ENCODE data around the gene ARHGAP10. TPM values are rescaled to one million over a fixed set of nuclear protein-coding genes. Genes with fewer than 3 reads are reported as not detected.

ARHGAP10 gene, protein sequence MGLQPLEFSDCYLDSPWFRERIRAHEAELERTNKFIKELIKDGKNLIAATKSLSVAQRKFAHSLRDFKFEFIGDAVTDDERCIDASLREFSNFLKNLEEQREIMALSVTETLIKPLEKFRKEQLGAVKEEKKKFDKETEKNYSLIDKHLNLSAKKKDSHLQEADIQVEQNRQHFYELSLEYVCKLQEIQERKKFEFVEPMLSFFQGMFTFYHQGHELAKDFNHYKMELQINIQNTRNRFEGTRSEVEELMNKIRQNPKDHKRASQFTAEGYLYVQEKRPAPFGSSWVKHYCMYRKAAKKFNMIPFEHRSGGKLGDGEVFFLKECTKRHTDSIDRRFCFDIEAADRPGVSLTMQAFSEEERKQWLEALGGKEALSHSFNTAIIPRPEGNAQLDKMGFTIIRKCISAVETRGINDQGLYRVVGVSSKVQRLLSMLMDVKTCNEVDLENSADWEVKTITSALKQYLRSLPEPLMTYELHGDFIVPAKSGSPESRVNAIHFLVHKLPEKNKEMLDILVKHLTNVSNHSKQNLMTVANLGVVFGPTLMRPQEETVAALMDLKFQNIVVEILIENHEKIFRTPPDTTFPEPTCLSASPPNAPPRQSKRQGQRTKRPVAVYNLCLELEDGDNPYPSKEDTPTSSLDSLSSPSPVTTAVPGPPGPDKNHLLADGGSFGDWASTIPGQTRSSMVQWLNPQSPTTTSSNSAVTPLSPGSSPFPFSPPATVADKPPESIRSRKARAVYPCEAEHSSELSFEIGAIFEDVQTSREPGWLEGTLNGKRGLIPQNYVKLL
- polyA plus RNA-seq = 10 to 100 TPM in 2 of 3 donors, 1 to 10 TPM in 1; 9.0 to 33.5 (median 22.7) TPM

DNA sequence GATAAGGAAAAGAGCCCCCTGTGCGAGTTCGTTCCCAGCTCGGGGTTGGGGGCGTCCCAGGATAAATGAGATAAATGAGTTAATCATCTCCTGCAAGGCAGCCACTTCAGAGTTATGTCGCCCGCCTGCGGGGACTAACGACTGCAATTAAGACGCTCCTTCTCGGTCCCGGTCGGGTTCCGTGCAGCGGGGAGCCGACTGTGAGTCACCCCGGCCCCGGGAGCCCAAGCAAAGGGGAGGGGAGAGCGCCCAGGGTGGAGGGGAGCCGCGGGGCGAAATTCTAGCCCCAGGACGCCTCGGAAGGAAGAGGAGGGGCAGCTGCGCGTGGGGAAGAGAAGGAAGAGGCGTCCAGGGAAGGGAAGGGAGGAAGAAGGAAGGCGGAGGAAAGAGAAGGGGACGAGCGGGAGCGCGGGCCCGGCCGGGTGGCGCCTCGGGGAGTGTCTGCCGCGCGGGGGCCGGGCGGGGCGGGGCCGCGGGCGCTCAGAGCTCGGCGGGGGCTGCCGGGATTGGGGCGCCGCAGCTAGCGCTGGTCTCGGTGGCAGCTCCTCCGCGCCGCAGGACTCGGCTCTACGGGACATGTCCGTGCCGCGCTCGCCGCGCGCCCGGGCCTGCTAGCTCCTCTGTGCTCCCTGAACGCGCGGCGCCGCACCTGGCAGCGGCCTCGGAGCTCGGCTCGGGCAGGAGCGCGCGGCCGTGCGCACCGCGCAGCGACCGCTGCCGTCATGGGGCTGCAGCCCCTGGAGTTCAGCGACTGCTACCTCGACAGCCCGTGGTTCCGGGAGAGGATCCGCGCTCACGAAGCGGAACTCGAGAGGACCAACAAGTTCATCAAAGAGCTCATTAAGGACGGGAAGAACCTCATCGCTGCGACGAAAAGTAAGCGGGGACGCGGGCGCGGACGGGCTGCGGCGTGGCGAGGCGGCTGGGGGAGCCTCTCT, at the start of gene ARHGAP10:
Gene ARHGAP10 (plus strand): TSS at position 509 of the 938 bp plus-strand sequence. CDS start 214 bp downstream, at position 723.
- H3K27ac ChIP-seq (ENCODE audit: low read depth, low read length) = no peak within 1 kb of the TSS
- 0 to 1% (median 0%) methylated on average over 77 to 106 of the region's 106 CpGs for WGBS, 3 donors

GRCh38 chr4:147682755-147683154, 49.1 kb upstream of the ARHGAP10 start:
- H3K27ac ChIP-seq (ENCODE audit: low read depth, low read length) = no peak overlapping the region
- WGBS, 3 donors = 52 to 74% (median 71%) methylated on average over 3 of the region's 3 CpGs

DNA sequence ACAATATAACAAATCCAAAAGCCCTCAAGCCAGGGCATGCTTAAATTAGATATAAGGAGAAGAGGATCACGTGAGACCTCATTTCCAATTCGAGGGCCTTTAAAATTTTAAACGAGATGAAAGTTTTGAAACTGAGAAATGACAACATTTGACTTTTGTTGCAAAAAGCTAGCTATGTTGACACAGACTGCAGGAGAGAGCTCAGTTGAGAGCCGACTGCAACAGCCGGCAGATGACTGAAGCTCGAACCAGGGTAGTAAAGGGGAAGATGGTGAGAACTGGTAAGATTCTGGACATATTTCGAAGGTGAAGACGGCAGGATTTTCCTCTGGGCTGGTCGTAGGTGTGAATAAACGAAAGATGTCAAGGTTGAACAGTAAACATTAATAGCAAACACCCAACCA, 48.7 kb upstream of the ARHGAP10 start:
- 2 to 3% (median 2%) methylated on average over 10 of the region's 10 CpGs for WGBS, 3 donors

GRCh38 chr4:147683717-147684700, 47.9 kb upstream of the ARHGAP10 start, which contains the start of gene PRMT9:
Gene PRMT9 (minus strand): TSS chr4:147684163. CDS start chr4:147683987, 176 bp downstream.
- 0 to 1% (median 1%) methylated on average over 69 of the region's 69 CpGs for WGBS, 3 donors
- no peak within 1 kb of the TSS for H3K27ac ChIP-seq (ENCODE audit: low read depth, low read length)

More for the DNA sequence above, 48.7 kb upstream of the ARHGAP10 start:
- no peak overlapping the region for H3K27ac ChIP-seq (ENCODE audit: low read depth, low read length)

- H3K27ac ChIP-seq (ENCODE audit: low read depth, low read length) = no peak overlapping the region
- WGBS, 3 donors = 42 to 65% (median 44%) methylated on average over 4 of the region's 4 CpGs
These were observed 42.8 kb upstream of the ARHGAP10 start for GRCh38 chr4:147689067-147689466.

DNA sequence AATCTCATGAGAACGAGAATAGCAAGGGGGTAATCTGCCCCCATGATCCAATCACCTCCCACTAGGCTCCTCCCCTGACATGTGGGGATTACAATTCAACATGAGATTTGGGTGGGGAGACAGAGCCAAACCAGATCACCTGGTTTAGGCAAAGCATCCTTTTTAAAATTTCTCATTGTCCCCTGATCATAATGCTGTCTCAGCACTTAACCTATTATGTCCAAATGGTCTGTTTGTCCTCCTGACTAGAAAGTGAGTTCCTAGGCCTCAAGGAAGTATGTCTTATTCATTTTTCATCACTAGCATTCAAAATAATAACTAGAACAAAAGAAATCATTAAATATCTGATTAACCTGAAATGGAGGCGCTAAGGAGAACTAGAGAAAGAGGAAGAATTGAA, 40.1 kb upstream of the ARHGAP10 start:
- no peak overlapping the region for H3K27ac ChIP-seq (ENCODE audit: low read depth, low read length)
- WGBS, 3 donors = 85 to 92% (median 87%) methylated on average over 2 of the region's 2 CpGs

DNA sequence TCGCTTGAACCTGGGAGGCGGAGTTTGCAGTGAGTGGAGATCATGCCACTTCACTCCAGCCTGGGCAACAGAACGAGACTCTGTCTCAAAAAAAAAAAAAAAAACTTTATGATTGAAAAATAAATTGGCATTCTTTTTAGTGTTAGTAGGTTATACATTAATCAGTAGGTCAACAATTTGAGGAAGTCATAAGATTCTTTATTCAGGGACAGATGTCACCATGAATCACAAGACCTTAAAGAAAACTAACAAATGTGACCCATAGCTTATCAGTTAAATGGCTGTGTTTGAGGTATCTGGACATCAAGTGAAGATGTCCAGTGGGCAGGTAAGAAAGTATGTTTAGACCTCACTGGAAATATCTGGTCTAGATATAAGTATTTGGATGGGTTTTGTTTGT, 38.7 kb upstream of the ARHGAP10 start:
- no peak overlapping the region for H3K27ac ChIP-seq (ENCODE audit: low read depth, low read length)
- WGBS, 3 donors = 72 to 93% (median 77%) methylated on average over 3 of the region's 3 CpGs

- WGBS, 3 donors = 32 to 76% (median 75%) methylated on average over 1 of the region's 1 CpG
- H3K27ac ChIP-seq (ENCODE audit: low read depth, low read length) = no peak overlapping the region
These were observed 35.0 kb upstream of the ARHGAP10 start for GRCh38 chr4:147696866-147697265.

GRCh38 chr4:147704846-147705245, 27.0 kb upstream of the ARHGAP10 start:
- H3K27ac ChIP-seq (ENCODE audit: low read depth, low read length) = no peak overlapping the region
- 48 to 94% (median 83%) methylated on average over 1 of the region's 1 CpG for WGBS, 3 donors

DNA sequence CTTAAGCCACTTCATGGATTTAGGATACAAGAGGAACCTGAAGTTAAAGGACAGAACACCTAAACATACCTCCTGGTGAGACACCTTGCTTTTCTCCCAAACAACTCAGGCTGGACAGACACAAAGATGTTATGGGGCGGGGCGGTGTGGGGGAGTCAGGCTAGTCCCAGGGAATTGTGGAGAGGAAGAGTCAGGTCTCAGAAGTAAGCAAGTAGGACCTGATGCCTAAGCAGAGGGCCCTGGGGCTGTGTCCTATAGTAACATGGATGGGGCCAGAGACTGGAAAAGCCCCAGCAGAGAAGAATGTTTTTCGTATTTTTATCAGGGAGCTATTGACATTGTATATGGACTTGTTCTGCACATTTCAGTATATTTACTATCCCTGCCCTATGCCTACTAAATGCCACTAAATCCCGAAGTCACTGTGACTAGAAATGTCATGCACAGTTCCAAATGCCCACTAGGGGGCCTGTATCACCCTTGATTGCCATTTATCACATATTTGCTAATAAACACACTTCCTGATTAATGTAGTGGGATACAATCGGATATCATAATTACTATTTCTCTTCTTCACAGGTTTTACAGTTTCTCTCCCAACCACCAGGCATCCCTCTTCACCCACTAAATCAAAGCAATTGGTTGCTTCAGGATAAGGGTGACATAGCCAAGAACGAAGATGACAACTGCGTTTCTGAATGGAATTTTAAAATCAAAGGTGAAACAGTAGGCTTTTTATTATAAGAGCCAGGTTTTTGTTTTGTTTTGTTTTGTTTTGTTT, 23.8 kb upstream of the ARHGAP10 start:
- H3K27ac ChIP-seq (ENCODE audit: low read depth, low read length) = no peak overlapping the region
- WGBS, 3 donors = 30 to 43% (median 36%) methylated on average over 7 of the region's 7 CpGs

- no peak overlapping the region for H3K27ac ChIP-seq (ENCODE audit: low read depth, low read length)
- WGBS, 3 donors = 86 to 96% (median 95%) methylated on average over 5 of the region's 5 CpGs
These were observed 21.9 kb upstream of the ARHGAP10 start for GRCh38 chr4:147709999-147710398.

GRCh38 chr4:147714575-147715401, 17.1 kb upstream of the ARHGAP10 start:
- WGBS, 3 donors = 92 to 93% (median 92%) methylated on average over 8 of the region's 8 CpGs
- H3K27ac ChIP-seq (ENCODE audit: low read depth, low read length) = no peak overlapping the region

DNA sequence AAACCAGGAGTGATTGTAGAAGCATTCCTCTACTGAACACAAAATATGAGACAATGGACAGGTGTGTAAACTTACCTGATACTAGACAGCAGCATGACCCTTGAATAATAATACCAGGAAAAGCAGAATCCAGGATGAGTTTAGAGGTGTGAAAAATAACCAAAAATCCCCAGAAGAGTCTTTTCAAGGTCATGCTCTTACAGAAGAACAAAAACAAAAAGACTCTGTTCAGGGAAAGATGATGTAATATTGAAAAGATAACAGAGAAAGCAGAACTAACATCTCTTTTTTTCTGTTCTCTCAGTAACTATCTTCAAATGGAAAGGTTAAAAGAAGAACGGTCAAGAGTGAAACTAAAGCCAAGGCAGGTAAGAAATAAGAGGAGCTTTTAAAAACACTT, 14.0 kb upstream of the ARHGAP10 start:
- 42 to 71% (median 54%) methylated on average over 1 of the region's 1 CpG for WGBS, 3 donors
- no peak overlapping the region for H3K27ac ChIP-seq (ENCODE audit: low read depth, low read length)

GRCh38 chr4:147723326-147723725, 8.6 kb upstream of the ARHGAP10 start:
- H3K27ac ChIP-seq (ENCODE audit: low read depth, low read length) = no peak overlapping the region
- 38 to 70% (median 51%) methylated on average over 5 of the region's 5 CpGs for WGBS, 3 donors

DNA sequence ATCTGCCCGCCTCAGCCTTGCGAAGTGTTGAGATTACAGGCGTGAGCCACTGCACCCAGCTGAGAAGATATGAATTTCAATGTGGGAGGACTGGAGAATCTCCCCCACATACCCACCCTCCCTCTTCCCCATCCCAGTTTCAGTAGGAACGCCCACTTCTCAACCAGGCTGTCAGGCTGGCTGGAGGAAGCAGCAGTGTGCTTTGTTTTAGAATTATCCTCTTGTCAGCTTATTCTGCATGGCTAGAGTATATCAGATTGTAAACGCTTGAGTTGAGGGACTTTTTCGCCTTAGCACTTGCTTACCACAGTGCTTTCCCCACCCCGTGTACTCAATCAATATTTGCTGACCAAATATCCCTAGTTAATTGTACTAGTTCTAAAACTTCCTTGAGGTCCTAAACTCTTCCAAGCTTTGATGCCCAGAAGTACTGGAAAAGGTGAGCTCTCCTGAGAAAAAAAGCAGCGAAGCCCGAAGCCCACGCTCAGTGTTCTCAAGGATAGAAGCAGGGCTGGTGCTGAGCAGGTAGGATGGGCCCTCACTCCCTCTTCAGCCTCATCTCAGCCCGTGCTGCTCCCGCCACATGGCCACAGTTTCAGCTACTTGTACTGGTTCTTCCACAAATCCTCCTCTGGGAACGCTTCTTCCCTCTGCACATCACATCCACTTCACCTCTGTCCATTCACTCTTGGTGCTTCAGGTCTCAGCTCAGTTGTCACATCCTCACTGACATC, 7.3 kb upstream of the ARHGAP10 start:
- H3K27ac ChIP-seq (ENCODE audit: low read depth, low read length) = no peak overlapping the region
- WGBS, 3 donors = 52 to 86% (median 85%) methylated on average over 13 of the region's 13 CpGs
